ENCODE measurements around the gene NRG3.

Gene NRG3

DNA sequence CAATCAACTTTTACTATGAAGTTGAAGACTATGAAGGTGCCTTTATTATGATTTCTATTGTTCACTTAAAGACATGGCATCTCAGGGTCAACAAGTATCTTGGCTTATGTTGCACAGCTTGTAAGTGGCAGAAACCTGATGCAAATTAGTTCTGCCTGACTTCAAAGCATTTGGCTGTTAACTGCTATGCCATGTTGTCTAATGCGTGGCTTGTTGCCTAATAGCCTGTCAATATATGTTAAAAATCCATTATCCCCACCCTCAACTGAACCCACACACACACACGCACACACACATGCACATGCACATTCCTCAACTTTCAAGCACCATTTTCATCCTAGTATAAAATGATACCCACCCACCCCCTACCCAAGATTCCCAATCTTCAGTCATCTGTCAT lies 217.1 kb downstream of the NRG3 start:
- H3K23ac ChIP-seq (ENCODE audit: low read length): no peak overlapping the region
- H4K8ac ChIP-seq (ENCODE audit: low read depth, low read length): no peak overlapping the region
- H4K91ac ChIP-seq (ENCODE audit: low read depth, low read length): no peak overlapping the region
- no peak overlapping the region for H3K27ac ChIP-seq (ENCODE audit: low read depth, low read length)
- H3K36me3 ChIP-seq (ENCODE audit: control insufficient read depth in 1 of 2, insufficient read depth in 2 of 2, low read length in 2 of 2): no peaks in the 10 kb centered on the region
- DNase-seq: no peak
- no CpG with 5 or more reads among the region's 2 CpGs for WGBS (ENCODE audit: extremely low coverage, insufficient coverage, insufficient read length)
- no peaks in the 10 kb centered on the region for H3K27me3 ChIP-seq (ENCODE audit: insufficient read depth, low read length)
- no peaks in the 10 kb centered on the region for H3K79me1 ChIP-seq (ENCODE audit: low read length)
- no peak overlapping the region for H2BK5ac ChIP-seq (ENCODE audit: low read depth, low read length, poor library complexity)
- no peak overlapping the region for H2AFZ ChIP-seq (ENCODE audit: insufficient read depth, low read length, poor library complexity)
- H3K9ac ChIP-seq (ENCODE audit: low read length): no peak overlapping the region
- no peaks in the 10 kb centered on the region for H3K79me2 ChIP-seq (ENCODE audit: control insufficient read depth, insufficient read depth, low read length, poor library complexity)
- no peaks in the 10 kb centered on the region for H3K4me1 ChIP-seq (ENCODE audit: control insufficient read depth in 1 of 2, insufficient read depth in 2 of 2, low read length in 2 of 2)
- no peak overlapping the region for H3K14ac ChIP-seq (ENCODE audit: low read length)
- H3K4me2 ChIP-seq (ENCODE audit: low read length): no peak overlapping the region
- no peak overlapping the region for H3K4me3 ChIP-seq (ENCODE audit: low read depth, low read length)
- H2AK5ac ChIP-seq (ENCODE audit: low read length): no peak overlapping the region
- H3K4ac ChIP-seq (ENCODE audit: low read depth, low read length): no peak overlapping the region
- H3K18ac ChIP-seq (ENCODE audit: low read length): no peak overlapping the region
- H3K9me3 ChIP-seq (ENCODE audit: insufficient read depth, low read depth, low read length): no peaks in the 10 kb centered on the region
- no peak overlapping the region for H2BK120ac ChIP-seq (ENCODE audit: insufficient read depth, low read length, poor library complexity)
- H2BK12ac ChIP-seq (ENCODE audit: low read length): no peak overlapping the region
- H4K12ac ChIP-seq (ENCODE audit: low read depth, low read length): no peak overlapping the region

- Histone ChIP-seq H3K27ac (ENCODE audit: low read depth, low read length) (no peak overlapping the region), H2AK5ac (ENCODE audit: low read length) (no peak overlapping the region), H2BK120ac (ENCODE audit: insufficient read depth, low read length, poor library complexity) (no peak overlapping the region), H3K79me2 (ENCODE audit: control insufficient read depth, insufficient read depth, low read length, poor library complexity) (no peaks in the 10 kb centered on the region), H3K18ac (ENCODE audit: low read length) (no peak overlapping the region), H3K4me2 (ENCODE audit: low read length) (no peak overlapping the region), H3K36me3 (ENCODE audit: control insufficient read depth in 1 of 2, insufficient read depth in 2 of 2, low read length in 2 of 2) (no peaks in the 10 kb centered on the region), H3K14ac (ENCODE audit: low read length) (no peak overlapping the region), H3K9me3 (ENCODE audit: insufficient read depth, low read depth, low read length) (no peaks in the 10 kb centered on the region), H2BK12ac (ENCODE audit: low read length) (no peak overlapping the region), H4K91ac (ENCODE audit: low read depth, low read length) (no peak overlapping the region), H3K9ac (ENCODE audit: low read length) (no peak overlapping the region), H4K8ac (ENCODE audit: low read depth, low read length) (no peak overlapping the region), H3K4me3 (ENCODE audit: low read depth, low read length) (no peak overlapping the region), H3K4me1 (ENCODE audit: control insufficient read depth in 1 of 2, insufficient read depth in 2 of 2, low read length in 2 of 2) (no peaks in the 10 kb centered on the region), H2BK5ac (ENCODE audit: low read depth, low read length, poor library complexity) (no peak overlapping the region), H3K23ac (ENCODE audit: low read length) (no peak overlapping the region), H3K27me3 (ENCODE audit: insufficient read depth, low read length) (no peaks in the 10 kb centered on the region), H3K4ac (ENCODE audit: low read depth, low read length) (no peak overlapping the region), H4K12ac (ENCODE audit: low read depth, low read length) (no peak overlapping the region), H3K79me1 (ENCODE audit: low read length) (no peaks in the 10 kb centered on the region), H2AFZ (ENCODE audit: insufficient read depth, low read length, poor library complexity) (no peak overlapping the region)
- no CpG with 5 or more reads among the region's 2 CpGs for WGBS (ENCODE audit: extremely low coverage, insufficient coverage, insufficient read length)
- no peak for DNase-seq
Observed at GRCh38 chr10:82124713-82125112, 249.7 kb downstream of the NRG3 start.

DNA sequence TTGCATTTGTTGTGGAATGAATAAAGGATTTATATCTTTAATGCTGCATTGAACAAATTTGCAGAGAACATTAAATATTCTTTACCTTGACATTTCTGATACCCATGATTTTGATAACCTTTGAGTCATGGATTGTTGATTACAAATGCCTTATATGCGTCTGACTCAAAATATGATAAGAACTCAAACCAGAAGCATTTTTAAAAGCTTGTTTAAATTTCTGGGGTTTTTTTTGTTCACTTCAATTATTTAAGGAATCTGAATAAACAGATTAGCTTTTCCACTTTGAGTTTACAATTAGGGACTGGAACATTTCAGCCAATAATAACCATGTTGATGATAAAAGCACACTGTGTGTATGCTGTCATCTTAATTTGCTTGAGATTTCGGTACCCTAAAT lies 253.5 kb downstream of the NRG3 start:
- no peak overlapping the region for H3K4ac ChIP-seq (ENCODE audit: low read depth, low read length)
- no CpG with 5 or more reads among the region's 2 CpGs for WGBS (ENCODE audit: extremely low coverage, insufficient coverage, insufficient read length)
- no peak overlapping the region for H2BK120ac ChIP-seq (ENCODE audit: insufficient read depth, low read length, poor library complexity)

DNA sequence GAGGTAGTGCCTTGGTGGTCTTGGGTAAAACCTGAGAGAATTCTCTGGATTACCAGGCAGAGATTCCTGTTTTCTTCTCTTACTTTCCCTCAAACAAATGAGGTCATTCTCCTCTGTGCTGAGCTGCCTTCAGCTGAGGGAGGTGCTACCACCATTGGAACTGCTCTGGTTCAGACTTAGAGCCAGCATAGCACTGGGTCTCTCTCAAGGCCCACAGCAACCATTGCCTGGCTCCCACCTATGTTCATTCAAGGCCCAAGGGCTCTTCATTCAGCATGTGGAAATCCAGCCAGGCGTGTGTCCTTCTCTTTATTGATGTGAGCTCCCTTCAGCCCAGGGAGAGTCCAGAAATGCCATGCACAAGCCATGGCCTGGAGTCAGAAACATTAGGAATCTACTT lies 261.1 kb downstream of the NRG3 start:
- Histone ChIP-seq H3K9me3 (ENCODE audit: insufficient read depth, low read depth, low read length) (no peaks in the 10 kb centered on the region), H3K79me1 (ENCODE audit: low read length) (no peaks in the 10 kb centered on the region), H2BK120ac (ENCODE audit: insufficient read depth, low read length, poor library complexity) (no peak overlapping the region), H4K12ac (ENCODE audit: low read depth, low read length) (no peak overlapping the region), H3K79me2 (ENCODE audit: control insufficient read depth, insufficient read depth, low read length, poor library complexity) (no peaks in the 10 kb centered on the region), H3K27ac (ENCODE audit: low read depth, low read length) (no peak overlapping the region), H2AK5ac (ENCODE audit: low read length) (no peak overlapping the region), H3K4me3 (ENCODE audit: low read depth, low read length) (no peak overlapping the region), H3K18ac (ENCODE audit: low read length) (no peak overlapping the region), H3K9ac (ENCODE audit: low read length) (no peak overlapping the region), H3K36me3 (ENCODE audit: control insufficient read depth in 1 of 2, insufficient read depth in 2 of 2, low read length in 2 of 2) (no peaks in the 10 kb centered on the region), H3K23ac (ENCODE audit: low read length) (no peak overlapping the region), H4K91ac (ENCODE audit: low read depth, low read length) (no peak overlapping the region), H2BK5ac (ENCODE audit: low read depth, low read length, poor library complexity) (no peak overlapping the region), H3K14ac (ENCODE audit: low read length) (no peak overlapping the region), H2BK12ac (ENCODE audit: low read length) (no peak overlapping the region), H3K4ac (ENCODE audit: low read depth, low read length) (no peak overlapping the region), H2AFZ (ENCODE audit: insufficient read depth, low read length, poor library complexity) (no peak overlapping the region), H3K27me3 (ENCODE audit: insufficient read depth, low read length) (no peaks in the 10 kb centered on the region), H3K4me1 (ENCODE audit: control insufficient read depth in 1 of 2, insufficient read depth in 2 of 2, low read length in 2 of 2) (no peaks in the 10 kb centered on the region), H3K4me2 (ENCODE audit: low read length) (no peak overlapping the region), H4K8ac (ENCODE audit: low read depth, low read length) (no peak overlapping the region)
- no peak for DNase-seq
- WGBS (ENCODE audit: extremely low coverage, insufficient coverage, insufficient read length): no CpG with 5 or more reads among the region's 1 CpG

More for the DNA sequence above, 253.5 kb downstream of the NRG3 start:
- Histone ChIP-seq H2AK5ac (ENCODE audit: low read length) (no peak overlapping the region), H4K8ac (ENCODE audit: low read depth, low read length) (no peak overlapping the region), H4K12ac (ENCODE audit: low read depth, low read length) (no peak overlapping the region), H2BK12ac (ENCODE audit: low read length) (no peak overlapping the region), H3K4me2 (ENCODE audit: low read length) (no peak overlapping the region), H3K14ac (ENCODE audit: low read length) (no peak overlapping the region), H3K79me1 (ENCODE audit: low read length) (no peaks in the 10 kb centered on the region), H3K79me2 (ENCODE audit: control insufficient read depth, insufficient read depth, low read length, poor library complexity) (no peaks in the 10 kb centered on the region), H3K9ac (ENCODE audit: low read length) (no peak overlapping the region), H3K9me3 (ENCODE audit: insufficient read depth, low read depth, low read length) (no peaks in the 10 kb centered on the region), H3K27me3 (ENCODE audit: insufficient read depth, low read length) (no peaks in the 10 kb centered on the region), H2BK5ac (ENCODE audit: low read depth, low read length, poor library complexity) (no peak overlapping the region), H3K4me3 (ENCODE audit: low read depth, low read length) (no peak overlapping the region), H3K4me1 (ENCODE audit: control insufficient read depth in 1 of 2, insufficient read depth in 2 of 2, low read length in 2 of 2) (no peaks in the 10 kb centered on the region), H3K27ac (ENCODE audit: low read depth, low read length) (no peak overlapping the region), H3K18ac (ENCODE audit: low read length) (no peak overlapping the region), H3K36me3 (ENCODE audit: control insufficient read depth in 1 of 2, insufficient read depth in 2 of 2, low read length in 2 of 2) (no peaks in the 10 kb centered on the region), H2AFZ (ENCODE audit: insufficient read depth, low read length, poor library complexity) (no peak overlapping the region), H3K23ac (ENCODE audit: low read length) (no peak overlapping the region), H4K91ac (ENCODE audit: low read depth, low read length) (no peak overlapping the region)
- no peak for DNase-seq
